GM18517 (cell line): ENCODE data around the gene DGLUCY.
"Not testable (repeated sequence)": the region's sequence is repeated elsewhere in the genome, so short reads cannot be mapped to it uniquely, and the experiment has no call there.

Experiments
- ATAC-seq: cut with Tn5 transposase; IDR thresholded peaks from one replicate; pipeline ENCODE4 v1.9.1; 2021; ENCODE audit warnings: mild to moderate bottlenecking, moderate library complexity; ENCODE audit not compliant: unreplicated experiment

DGLUCY gene

GRCh38 chr14:91255026-91255695, 141.3 kb downstream of the DGLUCY start:
- ATAC-seq: no peak

- ATAC-seq: no peak
Measured at GRCh38 chr14:91256661-91257060, 142.8 kb downstream of the DGLUCY start.

GRCh38 chr14:91257328-91258010, 143.6 kb downstream of the DGLUCY start:
- no peak for ATAC-seq

GRCh38 chr14:91258011-91258618, 144.2 kb downstream of the DGLUCY start:
- no peak for ATAC-seq

DNA sequence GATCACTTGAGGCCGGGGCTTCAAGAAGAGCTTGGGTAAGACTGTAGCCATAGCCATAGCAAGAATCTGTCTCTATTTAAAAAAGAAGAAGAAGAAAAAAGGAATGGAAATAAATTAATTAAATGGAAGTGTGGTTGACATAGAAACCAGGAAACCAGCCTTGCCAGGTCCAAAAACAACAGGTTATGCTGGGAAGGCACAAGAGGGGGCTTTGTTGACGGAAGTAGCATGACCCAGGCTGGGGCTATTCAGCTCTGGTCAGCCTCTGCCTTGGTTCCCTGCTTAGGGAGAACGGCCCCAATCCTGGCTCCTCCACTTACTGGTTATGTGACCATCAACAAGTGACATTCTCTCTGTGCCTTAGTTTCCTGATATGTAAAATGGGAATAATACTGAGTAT, 145.0 kb downstream of the DGLUCY start:
- no peak for ATAC-seq

- ATAC-seq: no peak
Measured at GRCh38 chr14:91261115-91261514, 147.2 kb downstream of the DGLUCY start.

DNA sequence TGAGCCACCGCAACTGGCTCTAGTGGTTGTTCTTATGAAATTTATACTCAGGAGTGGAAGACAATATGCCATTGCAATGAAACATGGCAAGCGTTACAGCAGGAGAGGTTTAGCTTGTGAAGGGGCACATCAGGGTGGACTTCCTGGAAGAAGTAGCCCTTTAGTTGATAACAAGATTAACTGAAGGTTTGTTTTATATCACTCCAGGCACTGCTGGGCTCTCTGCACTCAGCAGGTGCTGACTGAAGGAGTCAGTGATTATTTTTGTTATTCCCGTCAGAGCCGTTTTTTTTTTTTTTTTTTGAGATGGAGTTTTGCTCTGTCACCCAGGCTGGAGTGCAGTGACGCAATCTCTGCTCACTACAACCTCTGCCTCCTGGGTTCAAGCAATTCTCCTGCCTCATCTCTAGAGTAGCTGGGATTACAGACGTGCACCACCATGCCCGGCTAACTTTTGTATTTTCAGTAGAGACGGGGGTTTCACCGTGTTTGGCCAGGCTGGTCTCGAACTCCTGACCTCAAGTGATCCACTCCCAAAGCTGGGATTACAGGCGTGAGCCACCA, 148.2 kb downstream of the DGLUCY start:
- no peak for ATAC-seq

DNA sequence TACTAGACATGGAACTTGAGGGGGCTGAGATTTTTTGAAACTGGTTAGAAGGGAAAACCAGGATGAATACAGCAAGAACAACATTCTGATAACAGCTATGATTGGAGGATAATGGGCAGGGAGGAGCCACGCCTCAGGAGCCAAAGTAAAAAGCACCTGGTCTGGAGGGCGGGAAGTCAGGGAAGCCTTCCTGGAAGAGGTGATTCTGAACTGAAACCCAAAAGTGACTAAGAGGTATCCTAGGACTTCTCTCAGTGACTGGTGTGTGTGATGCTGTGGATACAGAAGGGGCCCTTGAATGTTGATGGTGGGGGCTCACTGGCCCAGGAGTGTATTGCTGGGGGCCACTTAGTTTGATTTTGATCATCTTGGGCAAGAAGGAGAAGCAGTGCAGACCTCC, 149.5 kb downstream of the DGLUCY start:
- no peak for ATAC-seq

- no peak for ATAC-seq
Measured at GRCh38 chr14:91264151-91265150, 150.6 kb downstream of the DGLUCY start.

DNA sequence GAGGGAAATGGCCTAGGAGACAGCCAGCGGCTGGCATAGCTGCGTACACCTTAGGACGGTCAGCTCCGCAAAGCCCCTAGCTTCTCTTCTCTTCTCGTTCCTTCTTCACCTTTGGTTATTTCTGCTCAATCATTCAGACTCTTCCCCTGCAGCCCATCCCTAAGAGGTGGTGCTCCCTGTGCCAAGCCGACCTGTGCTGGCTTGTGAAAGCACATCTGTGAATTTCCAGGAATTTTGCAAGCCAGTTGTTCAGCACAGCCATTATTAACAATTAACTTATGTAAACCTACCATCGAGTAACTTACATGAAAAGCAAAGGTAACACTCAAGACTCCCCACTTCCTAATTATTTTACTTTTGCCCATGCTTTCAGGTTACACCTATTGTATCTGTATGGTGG, 151.5 kb downstream of the DGLUCY start:
- no peak for ATAC-seq

DNA sequence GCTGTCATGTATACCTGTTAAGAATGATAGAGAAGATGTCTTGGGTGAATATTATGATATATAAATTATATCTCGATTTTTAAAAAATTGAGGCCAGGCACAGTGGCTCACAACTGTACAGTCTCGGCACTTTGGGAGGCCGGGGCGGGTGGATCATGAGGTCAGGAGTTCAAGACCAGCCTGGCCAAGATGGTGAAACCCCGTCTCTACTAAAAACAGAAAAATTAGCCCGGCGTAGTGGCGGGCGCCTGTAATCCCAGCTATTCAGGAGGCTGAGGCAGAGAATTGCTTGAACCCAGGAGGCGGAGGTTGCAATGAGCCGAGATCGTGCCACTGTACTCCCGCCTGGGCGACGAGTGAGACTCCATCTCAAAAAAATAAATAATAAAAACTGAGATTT, 152.4 kb downstream of the DGLUCY start:
- ATAC-seq: not testable (repeated sequence)

GRCh38 chr14:91267965-91268437, 154.1 kb downstream of the DGLUCY start:
- no peak for ATAC-seq

DNA sequence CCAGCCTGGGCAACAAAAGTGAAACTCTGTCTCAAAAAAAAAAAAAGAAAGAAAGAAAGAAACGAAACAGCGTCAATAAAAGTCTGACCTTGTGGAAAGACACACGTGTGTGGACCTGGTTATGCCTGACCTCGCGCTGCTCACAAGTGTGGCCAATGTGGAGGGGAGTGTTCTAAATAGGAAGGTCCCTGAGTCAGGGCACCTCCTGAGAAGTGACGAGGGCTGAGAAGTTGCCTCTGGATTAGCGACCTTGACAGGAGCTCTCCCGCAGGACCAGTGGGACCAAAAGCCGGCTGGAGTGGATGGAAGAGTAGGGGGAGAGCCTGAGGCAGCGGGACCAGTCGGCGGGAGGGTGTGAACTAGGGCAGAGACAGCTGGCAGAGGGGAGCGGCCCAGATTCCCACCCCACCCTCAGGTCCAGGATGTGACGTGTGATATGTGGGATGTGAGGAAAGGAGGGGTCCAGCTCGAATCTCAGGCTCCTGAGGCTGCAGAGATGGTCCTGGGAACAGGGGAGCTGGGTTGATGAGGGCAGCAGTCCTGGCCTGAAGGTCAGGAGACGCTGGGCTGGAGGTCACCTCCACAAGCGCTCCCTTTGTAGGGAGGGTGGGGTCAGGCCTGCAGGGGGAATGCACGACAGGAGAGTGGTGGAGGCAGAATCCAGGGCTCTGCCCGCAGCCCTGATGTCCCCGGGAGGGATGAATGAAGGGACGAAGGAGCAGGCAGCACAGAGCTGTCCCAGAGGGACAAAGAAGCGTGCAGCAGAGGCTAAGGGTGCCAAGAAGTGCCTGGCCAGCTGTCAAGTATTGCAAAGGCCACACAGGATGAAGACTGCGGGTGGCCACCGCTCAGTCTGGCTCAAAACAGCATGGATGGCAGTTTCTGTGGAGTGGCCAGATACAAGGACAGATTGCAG, 155.5 kb downstream of the DGLUCY start:
- no peak for ATAC-seq

- ATAC-seq: no peak
Measured at GRCh38 chr14:91270188-91270587, 156.3 kb downstream of the DGLUCY start.

DNA sequence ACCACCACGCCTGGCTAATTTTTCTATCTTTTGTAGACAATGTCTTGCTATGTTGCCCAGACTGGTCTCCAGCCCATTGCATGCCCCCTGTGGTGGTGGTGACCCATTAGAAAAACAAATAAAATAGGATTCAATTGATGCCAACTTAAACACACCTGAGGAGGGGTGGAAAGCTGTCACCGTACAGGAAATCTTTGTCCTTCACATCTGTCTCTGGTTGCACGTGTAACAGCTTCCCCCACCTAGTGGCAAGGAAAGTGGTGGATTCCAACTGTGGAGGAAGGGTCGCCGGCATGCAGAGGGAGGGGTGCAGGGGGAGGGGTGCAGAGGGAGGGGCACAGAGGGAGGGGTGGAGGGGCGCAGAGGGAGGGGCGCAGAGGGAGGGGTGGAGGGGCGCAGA, 156.7 kb downstream of the DGLUCY start:
- ATAC-seq: no peak

- ATAC-seq: no peak
Measured at GRCh38 chr14:91271639-91272038, 157.8 kb downstream of the DGLUCY start.

DNA sequence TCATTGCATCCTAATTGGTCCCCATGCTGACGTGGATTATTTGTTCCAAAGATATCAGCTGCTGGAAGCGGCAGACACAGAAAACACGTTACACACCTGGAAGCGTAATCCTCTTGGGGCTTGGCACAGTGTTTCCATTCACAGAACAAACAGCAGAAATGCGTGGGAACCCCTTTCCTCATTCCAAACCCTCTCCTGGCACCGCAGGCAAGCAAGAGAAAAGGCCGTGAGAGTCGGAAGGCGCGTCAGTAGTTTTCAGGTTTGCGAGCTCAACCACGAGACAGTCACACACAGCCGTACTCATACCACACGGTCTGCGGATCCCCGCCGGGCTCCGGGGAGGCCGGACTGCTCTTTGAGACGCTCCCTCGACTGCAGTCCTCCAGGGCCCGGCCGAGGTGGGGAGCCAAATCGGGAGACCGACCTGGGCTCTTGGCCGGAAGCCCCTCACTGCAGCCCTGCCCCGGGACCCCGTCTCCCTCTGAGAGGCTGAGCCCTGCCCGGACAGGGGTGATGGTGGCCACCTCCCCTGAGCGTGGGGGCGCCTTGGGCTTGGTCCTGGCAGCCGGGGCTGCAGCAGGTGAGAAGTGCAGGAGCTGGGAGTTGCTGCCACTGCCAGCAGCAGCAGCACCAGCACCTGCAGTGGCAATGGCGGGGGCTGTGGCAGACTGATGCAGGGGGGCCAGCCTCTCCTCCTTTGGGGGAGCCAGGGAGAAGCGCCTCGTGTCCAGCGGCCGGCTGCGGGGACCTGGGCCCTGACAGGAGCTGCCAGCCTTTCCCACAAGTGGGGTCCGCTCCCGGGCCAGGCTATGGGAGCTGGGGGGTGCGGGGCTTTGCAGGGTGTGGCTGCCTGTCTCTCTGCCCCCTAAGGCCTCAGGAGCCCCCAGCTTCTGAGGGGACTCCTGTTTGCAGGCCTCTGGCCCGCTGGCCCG, 158.7 kb downstream of the DGLUCY start:
- ATAC-seq: no peak

- no peak for ATAC-seq
Measured at GRCh38 chr14:91273273-91273884, 159.5 kb downstream of the DGLUCY start.
